NCI-H510A (cell line): ENCODE results near the gene WSB1.
"Not testable (repeated sequence)": the region's sequence is repeated elsewhere in the genome, so short reads cannot be mapped to it uniquely, and the experiment has no call there.

Experiments used
- DNase-seq: peaks from one replicate; lab custom pipeline; 2025; lab: John Stamatoyannopoulos, UW

The WSB1 gene

DNA sequence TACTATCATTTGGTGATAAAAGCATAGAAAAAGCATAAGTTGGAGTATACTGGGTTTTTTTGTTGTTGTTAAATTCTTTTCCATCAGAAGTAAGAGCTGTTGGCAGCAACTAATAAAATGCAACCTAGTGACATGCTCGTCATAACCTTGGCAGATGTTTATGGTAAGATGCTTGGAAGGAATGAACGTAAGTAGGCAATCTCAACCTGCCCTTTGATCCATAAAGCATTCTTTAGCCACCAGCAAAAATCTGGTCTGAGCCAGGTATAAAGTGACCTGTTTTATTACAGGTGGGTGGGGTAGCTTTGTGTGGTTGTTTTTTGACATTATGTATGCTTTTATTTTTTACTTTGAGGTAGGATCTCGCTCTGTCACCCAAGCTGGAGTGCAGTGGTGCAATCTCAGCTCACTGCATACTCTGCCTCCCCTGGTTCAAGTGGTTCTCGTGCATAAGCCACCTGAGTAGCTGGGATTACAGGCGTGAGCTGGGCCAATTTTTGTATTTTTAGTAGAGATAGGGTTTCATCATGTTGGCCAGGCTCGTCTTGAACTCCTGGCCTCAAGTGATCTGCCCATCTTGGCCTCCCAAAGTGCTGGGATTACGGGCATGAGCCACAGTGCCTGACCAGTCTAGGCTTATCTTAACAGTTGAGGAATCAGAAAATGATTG, 22.0 kb downstream of the WSB1 start:
- DNase-seq = no peak

GRCh38 chr17:27318228-27318627, 24.3 kb downstream of the WSB1 start:
- DNase-seq = no peak

DNA sequence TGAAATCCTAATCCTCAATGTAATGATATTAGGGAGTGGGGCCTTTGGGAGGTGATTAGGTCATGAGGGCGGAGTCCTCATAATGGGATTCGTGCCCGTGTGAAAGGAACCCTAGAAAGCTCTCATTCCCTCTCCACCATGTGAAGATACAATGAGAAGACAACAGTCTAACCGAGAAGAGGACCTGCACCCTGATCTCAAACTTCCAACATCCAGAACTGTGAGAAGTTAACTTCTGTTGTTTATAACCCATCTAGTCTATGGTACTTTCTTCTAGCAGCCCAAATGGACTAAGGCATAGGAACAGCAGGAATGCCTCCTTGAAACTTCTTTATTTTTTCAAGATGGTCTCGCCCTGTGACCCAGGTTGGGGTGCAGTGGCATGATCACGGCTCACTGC, 24.7 kb downstream of the WSB1 start:
- no peak for DNase-seq

- peak; percentile 41 for DNase-seq
These were observed 25.8 kb downstream of the WSB1 start for GRCh38 chr17:27319541-27320221.

DNA sequence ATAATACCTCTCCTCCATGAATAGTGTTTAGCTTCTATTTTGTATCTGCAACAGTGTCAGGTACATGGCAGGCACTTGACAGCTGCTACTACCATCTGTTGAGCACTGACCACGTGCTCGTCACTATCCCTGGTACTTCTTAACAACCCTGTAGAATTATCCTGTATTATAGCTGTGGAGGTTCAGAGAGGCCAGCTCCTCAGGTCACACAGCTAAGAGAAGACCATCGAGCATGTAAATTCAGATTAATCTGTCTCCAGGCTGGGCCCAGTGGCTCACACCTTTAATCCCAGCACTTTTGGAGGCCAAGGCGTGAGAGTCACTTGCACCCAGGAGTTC, 26.3 kb downstream of the WSB1 start:
- peak; percentile 41 for DNase-seq

- no peak for DNase-seq
These were observed 27.5 kb downstream of the WSB1 start for GRCh38 chr17:27321372-27321771.

DNA sequence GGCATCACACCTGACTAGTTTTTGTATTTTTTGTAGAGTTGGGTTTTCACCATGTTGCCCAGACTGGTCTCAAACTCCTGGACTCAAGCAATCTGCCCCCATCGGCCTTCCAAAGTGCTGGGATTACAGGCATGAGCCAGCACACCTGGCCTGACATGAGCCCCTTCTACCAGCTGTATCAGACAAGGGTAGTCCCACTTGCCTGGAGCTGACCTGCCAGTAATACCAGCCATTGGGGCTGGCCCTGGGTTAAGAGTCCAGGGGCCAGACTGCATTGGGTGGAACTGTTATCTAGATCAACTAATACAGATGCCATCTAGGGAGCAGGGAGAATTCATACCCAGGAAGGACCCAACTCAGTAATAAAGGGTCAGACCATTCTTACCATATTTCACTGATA, 28.1 kb downstream of the WSB1 start:
- no peak for DNase-seq

DNA sequence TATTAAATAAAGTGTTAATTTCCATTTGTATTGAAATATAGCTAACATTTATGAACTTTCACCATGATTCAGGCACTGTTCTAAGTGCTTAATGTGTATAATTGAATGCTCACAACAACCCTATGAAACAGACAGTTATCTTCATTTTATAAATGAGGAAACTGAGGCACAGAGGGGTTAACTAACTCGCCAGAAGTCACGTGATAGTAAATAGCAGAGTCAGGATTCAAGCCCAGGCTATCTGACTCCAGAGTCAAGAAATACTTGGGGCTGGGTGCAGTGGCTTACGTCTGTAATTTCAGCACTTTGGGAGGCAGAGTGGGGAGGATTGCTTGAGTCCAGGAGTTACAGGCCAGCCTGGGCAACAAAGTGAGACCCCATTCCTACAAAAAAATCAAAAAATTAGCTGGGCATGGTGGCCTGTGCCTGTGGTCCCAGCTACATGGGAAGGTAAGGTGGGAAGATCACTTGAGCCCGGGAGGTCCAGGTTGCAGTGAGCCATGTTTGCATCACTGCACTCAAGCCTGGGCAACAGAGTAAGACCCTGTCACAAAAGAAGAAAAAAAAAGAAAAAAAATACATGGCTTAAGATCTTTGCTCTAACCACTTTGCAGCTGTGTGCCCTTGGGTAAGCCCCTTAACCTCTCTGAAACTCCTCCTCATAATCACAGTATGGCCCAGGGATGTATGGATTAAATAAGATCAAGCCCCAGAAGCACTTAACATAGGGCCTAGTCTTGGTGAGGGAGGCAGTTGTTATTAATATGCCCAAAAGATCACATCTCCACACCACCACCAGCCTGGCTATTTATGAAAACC, 29.0 kb downstream of the WSB1 start:
- DNase-seq = no peak

- DNase-seq = peak; percentile 74
These were observed 29.8 kb downstream of the WSB1 start for GRCh38 chr17:27323538-27324215.

DNA sequence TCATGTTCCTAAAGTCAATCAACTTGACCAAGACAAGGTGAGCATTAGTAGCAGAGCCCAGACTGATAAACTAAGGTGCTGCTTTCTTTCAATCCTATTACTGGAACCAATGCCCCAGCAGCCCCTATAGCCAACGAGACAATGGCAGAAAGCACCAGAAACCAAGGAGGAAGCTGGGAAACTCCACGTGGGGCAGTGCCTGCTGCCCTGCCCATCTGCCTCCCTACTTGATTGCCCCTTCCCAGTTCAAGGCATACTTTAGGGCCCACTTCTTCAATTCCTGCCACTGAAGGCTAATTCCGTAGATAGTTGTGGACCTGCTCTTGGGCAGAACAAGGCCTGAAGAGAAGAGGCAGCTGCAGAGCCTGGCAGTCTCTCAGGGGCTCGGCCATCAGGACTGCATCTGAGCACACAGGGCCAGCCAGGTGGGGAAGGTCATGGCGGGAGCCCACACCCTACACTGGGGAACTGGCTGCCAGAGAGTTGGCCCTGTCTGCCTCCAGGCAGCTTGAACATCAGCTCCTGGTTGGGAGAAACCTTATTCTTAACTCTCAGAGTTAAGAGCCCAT, 30.9 kb downstream of the WSB1 start:
- DNase-seq = no peak

- no peak for DNase-seq
These were observed 32.1 kb downstream of the WSB1 start for GRCh38 chr17:27326051-27326450.

- no peak for DNase-seq
These were observed 32.7 kb downstream of the WSB1 start for GRCh38 chr17:27326585-27326984.

- no peak for DNase-seq
These were observed 33.5 kb downstream of the WSB1 start for GRCh38 chr17:27327397-27327796.

DNA sequence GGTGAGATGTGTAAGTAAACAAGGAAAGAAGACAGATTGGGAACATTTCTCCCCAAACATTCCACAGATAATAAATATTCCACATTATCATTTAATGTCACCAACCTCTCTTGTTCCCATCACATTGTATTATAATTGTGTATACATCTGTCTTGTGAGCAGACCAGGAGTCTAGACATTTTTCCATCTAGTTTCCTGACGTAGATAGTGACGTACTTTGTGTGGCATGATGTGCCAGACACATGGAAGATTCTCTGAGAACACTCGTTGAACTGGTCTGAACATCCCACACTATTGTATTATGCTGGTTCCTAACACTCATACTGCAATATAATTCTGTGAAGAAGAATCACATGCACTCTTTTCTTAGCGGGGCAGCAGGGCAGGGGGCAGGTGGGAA, 34.0 kb downstream of the WSB1 start:
- no peak for DNase-seq

GRCh38 chr17:27328686-27329085, 34.8 kb downstream of the WSB1 start:
- DNase-seq = not testable (repeated sequence)

- no peak for DNase-seq
These were observed 35.4 kb downstream of the WSB1 start for GRCh38 chr17:27329146-27329805.

GRCh38 chr17:27332047-27332393, 38.1 kb downstream of the WSB1 start:
- no peak for DNase-seq

GRCh38 chr17:27332485-27333409, 38.8 kb downstream of the WSB1 start:
- peak; percentile 95 for DNase-seq

DNA sequence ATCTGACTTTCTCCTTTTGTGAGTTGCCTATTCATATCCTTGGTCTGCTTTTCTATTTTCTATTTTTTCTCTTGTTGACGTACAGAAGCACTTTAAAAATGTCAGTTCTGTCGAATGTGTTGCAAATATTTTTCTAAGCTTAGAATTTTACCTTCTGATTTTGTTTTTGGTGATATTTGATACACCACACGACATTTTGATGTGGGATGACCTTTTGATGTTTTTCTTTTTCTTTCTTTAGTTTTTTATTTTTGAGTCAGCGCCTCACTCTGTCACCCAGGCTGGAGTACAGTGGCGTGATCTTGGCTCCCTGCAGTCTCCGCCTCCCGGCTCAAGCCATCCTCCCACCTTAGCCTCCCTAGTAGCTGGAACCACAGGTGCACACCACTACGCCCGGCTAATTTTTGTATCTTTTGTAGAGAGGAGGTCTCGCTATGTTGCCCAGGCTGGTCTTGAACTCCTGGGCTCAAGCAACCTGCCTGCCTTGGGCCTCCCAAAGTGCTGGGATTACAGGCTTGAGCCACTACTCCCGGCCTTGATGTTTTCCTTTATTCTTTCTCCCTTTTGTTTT, 39.6 kb downstream of the WSB1 start:
- no peak for DNase-seq

GRCh38 chr17:27336184-27336583, 42.3 kb downstream of the WSB1 start:
- DNase-seq = no peak
